Thymus (tissue), 11 donors: ENCODE measurements around the gene SQSTM1. TPM values are rescaled to one million over a fixed set of nuclear protein-coding genes. Genes with fewer than 3 reads are reported as not detected.
"Not testable (repeated sequence)": the region's sequence is repeated elsewhere in the genome, so short reads cannot be mapped to it uniquely, and the experiment has no call there.

Experiments used
- DNase-seq, 9 donors: peaks; one replicate each; pipeline ENCODE4 v3.0.0-alpha.2; 2013; ENCODE audit warnings: low spot score in 9 of 9, low read depth in 6 of 9, missing footprints in 1 of 9
- H3K27ac ChIP-seq, 2 donors: one replicate each; pipeline ENCODE4 v1.5.1; 2013; ENCODE audit warnings: control low read depth in 1 of 2, low read depth in 1 of 2, low read length in 1 of 2, mild to moderate bottlenecking in 1 of 2, moderate library complexity in 1 of 2
- H3K27me3 ChIP-seq, 2 donors: one replicate each; pipeline ENCODE4 v1.5.1; 2013; ENCODE audit warnings: low read length in 1 of 2; ENCODE audit not compliant: control insufficient read depth in 2 of 2, insufficient read depth in 1 of 2
- H3K36me3 ChIP-seq, 2 donors: one replicate each; pipeline ENCODE4 v1.5.1; 2013; ENCODE audit warnings: low read length in 1 of 2, mild to moderate bottlenecking in 1 of 2, moderate library complexity in 1 of 2; ENCODE audit not compliant: control insufficient read depth in 2 of 2, insufficient read depth in 2 of 2
- H3K4me1 ChIP-seq, 2 donors: one replicate each; pipeline ENCODE4 v1.5.1; 2013; ENCODE audit warnings: low read length in 2 of 2; ENCODE audit not compliant: control insufficient read depth in 2 of 2, insufficient read depth in 2 of 2
- H3K4me3 ChIP-seq, 2 donors: one replicate each; pipeline ENCODE4 v1.5.1; 2013; ENCODE audit warnings: low read length in 2 of 2, control low read depth in 1 of 2, mild to moderate bottlenecking in 1 of 2
- H3K9me3 ChIP-seq, 2 donors: one replicate each; pipeline ENCODE4 v1.5.1; 2013; ENCODE audit warnings: low read length in 1 of 2, mild to moderate bottlenecking in 1 of 2; ENCODE audit not compliant: control insufficient read depth in 2 of 2, insufficient read depth in 1 of 2
- WGBS: extraction: QIAGEN DNeasy Blood & Tissue Kit; methylation state at CpG from one replicate; pipeline ENCODE4 v1.1.7; 2013; 5-methylcytosine and 5-hydroxymethylcytosine counted together
- polyA plus RNA-seq: library from polyadenylated mRNA; stranded (reverse); fragments of 200-250 nt; gene quantifications from one replicate; pipeline ENCODE4 v1.2.3, GENCODE V29; 2013
- total RNA-seq: library from RNA; stranded (reverse); fragments of 120-200 nt; gene quantifications from one replicate; pipeline ENCODE4 v1.2.4, GENCODE V29; 2013
- donor health status: healthy.

The SQSTM1 gene
- total and polyA plus RNA-seq, 2 donors, result 97.9 to 253 TPM

DNA sequence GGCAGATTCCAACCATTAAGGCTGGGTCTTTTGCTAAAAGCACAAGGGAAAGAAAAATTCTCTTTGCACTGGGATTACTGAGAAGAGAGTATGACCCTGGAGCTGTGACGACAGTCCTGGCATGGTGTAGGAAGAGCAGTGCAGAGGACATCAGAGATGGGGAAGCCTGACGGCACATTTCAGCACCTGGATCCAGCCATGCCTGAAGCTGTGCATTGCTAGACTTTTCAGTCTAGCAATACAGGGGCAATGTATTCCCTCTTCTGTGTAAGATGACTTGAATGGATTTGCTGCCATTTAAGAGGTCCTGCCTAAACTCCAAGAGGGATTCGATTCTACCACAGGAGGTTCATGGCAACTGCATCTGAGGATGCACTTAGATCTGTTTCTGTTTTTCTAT, 50.2 kb downstream of the SQSTM1 start:
- no peaks in the 10 kb centered on the region for H3K4me1 ChIP-seq
- H3K4me3 ChIP-seq, result no peak overlapping the region
- no peak overlapping the region for H3K27ac ChIP-seq
- no peaks in the 10 kb centered on the region for H3K27me3 ChIP-seq
- peaks cover 51 to 70% of the 10 kb centered on the region in 2 donors for H3K36me3 ChIP-seq
- no peak for DNase-seq
- H3K9me3 ChIP-seq, result no peaks in the 10 kb centered on the region
- over 99% methylated on average over 3 of the region's 3 CpGs for WGBS

DNA sequence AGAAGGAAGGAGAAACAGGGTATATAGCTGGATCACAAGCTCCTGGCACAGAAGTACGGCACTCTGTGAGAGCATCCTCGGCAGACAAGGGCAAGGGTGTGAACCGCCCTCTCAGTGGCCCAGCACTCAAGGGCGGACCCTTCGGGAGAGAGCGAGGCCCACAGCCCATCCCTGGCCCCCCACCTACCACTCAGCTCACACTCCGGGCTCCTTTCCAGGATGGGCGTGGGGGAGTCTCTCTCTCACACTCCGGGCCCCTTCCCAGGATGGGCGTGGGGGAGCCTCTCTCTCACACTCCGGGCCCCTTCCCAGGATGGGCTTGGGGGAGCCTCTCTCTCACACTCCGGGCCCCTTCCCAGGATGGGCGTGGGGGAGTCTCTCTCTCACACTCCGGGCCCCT, 50.8 kb downstream of the SQSTM1 start:
- H3K4me3 ChIP-seq, H3K27me3 ChIP-seq, H3K4me1 ChIP-seq, H3K27ac ChIP-seq, DNase-seq, H3K9me3 ChIP-seq: not testable (repeated sequence)
- peaks cover 49 to 68% of the 10 kb centered on the region in 2 donors for H3K36me3 ChIP-seq
- WGBS, result 96% methylated on average over 14 of the region's 14 CpGs

GRCh38 chr5:179872055-179872827, 51.5 kb downstream of the SQSTM1 start:
- no peak for DNase-seq
- Histone ChIP-seq H3K27me3 (no peaks in the 10 kb centered on the region), H3K4me1 (no peaks in the 10 kb centered on the region), H3K4me3 (no peak overlapping the region), H3K36me3 (peaks cover 46 to 65% of the 10 kb centered on the region in 2 donors), H3K9me3 (no peaks in the 10 kb centered on the region), H3K27ac (no peak overlapping the region)
- WGBS, result 96% methylated on average over 15 of the region's 18 CpGs

DNA sequence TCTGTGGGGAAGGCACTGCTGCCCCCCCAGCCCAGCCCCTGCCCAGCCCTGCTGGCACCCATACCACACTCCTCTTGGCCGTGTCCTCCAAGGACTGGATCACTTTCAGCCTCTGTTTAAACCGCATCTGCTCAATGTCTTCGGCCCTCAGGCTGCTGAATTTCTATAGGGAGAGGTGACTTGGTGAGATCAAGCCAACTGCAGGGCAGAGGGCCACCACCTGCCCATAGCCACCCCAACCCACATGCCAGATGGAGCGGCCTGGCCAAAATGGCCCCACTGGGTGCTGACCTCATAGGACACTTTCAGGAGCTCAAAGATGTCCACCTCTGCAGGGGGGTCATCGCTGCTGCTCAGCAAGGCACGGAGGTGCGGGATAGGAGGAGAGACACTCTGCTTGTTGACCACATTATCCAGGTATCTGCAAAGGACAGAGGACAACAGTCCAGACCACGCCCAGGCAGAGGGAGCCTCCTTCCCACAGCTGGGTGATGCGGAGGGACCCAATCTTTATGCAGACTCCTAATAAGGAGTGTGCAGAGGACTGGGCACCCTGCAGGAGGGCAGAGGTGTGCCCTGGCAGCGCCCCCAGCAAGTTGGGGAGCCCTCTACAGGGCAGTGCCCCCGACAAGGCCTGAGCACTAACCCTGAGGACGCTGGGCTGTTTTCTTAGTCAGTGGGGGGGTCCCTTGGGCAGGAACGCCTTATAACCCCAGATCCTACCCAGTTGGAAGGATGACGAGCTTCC, 52.3 kb downstream of the SQSTM1 start:
- H3K27me3 ChIP-seq, result no peaks in the 10 kb centered on the region
- H3K9me3 ChIP-seq, result no peaks in the 10 kb centered on the region
- 97% methylated on average over 14 of the region's 14 CpGs for WGBS
- H3K4me3 ChIP-seq, result no peak overlapping the region
- peaks cover 43 to 65% of the 10 kb centered on the region in 2 donors for H3K36me3 ChIP-seq
- H3K27ac ChIP-seq, result no peak overlapping the region
- H3K4me1 ChIP-seq, result no peaks in the 10 kb centered on the region
- DNase-seq, result no peak

DNA sequence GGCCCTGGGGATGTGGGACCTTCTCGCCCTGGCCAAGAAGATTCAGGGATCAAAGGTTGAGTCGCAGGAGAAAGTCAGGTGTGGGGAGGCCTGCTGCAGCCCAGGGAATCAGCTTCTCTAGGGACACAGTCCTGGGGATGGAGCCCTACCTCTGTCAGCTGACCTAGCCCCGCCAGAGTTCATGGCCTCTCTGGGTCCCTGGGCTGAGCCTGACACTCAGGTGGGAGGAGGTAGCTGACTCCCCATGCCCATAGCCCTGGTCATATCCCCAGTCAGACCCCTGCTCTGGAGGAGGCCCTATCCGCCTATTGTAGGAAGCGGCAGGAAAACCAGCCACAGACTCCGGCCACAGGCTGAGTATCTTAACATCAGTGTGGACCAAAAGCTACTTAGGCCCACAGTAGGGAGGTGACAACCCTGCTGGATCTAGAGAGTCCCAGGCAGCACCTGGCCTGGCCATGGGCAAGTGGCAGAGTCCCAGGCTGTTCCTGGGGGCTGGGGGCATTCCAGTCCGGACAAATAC, 52.9 kb downstream of the SQSTM1 start:
- WGBS, result 98% methylated on average over 7 of the region's 7 CpGs
- no peak overlapping the region for H3K4me3 ChIP-seq
- no peaks in the 10 kb centered on the region for H3K27me3 ChIP-seq
- no peak for DNase-seq
- no peaks in the 10 kb centered on the region for H3K9me3 ChIP-seq
- H3K27ac ChIP-seq, result no peak overlapping the region
- H3K4me1 ChIP-seq, result no peaks in the 10 kb centered on the region
- H3K36me3 ChIP-seq, result peaks cover 45 to 72% of the 10 kb centered on the region in 2 donors

DNA sequence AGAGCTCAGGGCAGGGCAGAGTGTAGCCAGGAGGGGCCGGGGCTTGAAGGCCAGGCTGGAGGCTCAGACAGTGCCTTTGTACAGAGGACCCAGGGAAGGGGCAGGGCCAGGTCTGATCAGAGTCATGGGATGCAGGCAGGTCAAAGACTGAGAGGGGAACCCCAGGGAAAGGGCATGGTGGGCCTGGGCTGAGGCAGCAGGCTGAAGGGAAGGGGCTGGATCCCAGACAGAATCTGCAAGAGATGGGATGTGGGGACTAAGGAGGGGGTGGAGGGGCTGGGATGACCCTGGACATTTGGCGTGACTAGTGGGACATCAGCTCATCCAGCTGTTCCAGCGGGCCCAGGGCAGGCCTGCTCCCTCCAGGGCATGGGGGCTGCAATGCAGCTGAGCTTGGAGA, 53.4 kb downstream of the SQSTM1 start:
- no peak overlapping the region for H3K4me3 ChIP-seq

DNA sequence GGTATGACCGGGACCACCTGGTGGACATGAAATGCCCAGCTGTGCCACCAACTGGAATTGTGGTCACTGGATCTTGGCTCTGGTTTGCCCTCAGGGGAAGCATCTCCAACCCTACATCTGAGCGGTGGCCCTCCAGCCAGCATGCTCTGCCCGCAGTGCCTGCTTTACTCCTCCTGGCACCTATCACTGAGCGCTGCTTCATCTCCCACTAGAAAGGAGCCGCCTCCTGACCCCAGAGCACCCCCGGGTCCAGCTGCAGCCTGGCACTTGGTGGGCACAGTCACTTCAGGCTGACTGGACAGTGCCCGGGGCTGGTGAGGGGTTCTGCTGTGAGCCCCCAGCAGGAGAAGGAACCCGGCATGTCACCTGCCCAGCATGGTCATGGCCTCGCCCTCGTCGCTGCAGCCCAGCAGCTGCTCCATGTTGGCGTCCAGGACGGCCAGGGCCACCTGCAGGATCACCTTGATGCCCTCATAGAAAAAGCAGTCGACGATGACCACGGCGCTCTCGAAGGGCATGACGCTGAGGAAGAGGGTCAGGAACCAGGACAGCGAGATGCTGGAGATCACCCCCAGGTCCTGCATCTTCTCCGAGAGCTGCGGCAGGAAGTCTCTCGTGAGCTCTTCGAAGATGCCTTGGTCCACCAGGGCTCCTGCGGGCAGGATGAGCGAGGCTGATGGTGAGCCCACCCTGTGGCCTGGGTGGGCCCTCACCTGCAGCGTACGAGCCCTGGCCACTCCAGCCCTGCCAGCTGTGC, 54.0 kb downstream of the SQSTM1 start:
- no peak overlapping the region for H3K27ac ChIP-seq
- H3K4me3 ChIP-seq, result no peak overlapping the region
- no peaks in the 10 kb centered on the region for H3K9me3 ChIP-seq
- 99% methylated on average over 28 of the region's 28 CpGs for WGBS
- H3K27me3 ChIP-seq, result no peaks in the 10 kb centered on the region
- no peaks in the 10 kb centered on the region for H3K4me1 ChIP-seq
- DNase-seq, result no peak
- peaks cover 47 to 72% of the 10 kb centered on the region in 2 donors for H3K36me3 ChIP-seq

More for the DNA sequence above, 53.4 kb downstream of the SQSTM1 start:
- Histone ChIP-seq H3K4me1 (no peaks in the 10 kb centered on the region), H3K36me3 (peaks cover 45 to 74% of the 10 kb centered on the region in 2 donors), H3K27ac (no peak overlapping the region), H3K9me3 (no peaks in the 10 kb centered on the region), H3K27me3 (no peaks in the 10 kb centered on the region)
- no peak for DNase-seq
- WGBS, result 96% methylated on average over 3 of the region's 3 CpGs

GRCh38 chr5:179875741-179876609, 55.3 kb downstream of the SQSTM1 start:
- Histone ChIP-seq H3K4me1 (no peaks in the 10 kb centered on the region), H3K4me3 (no peak overlapping the region), H3K9me3 (no peaks in the 10 kb centered on the region), H3K27me3 (no peaks in the 10 kb centered on the region), H3K36me3 (peaks cover 44 to 68% of the 10 kb centered on the region in 2 donors), H3K27ac (no peak overlapping the region)
- no peak for DNase-seq
- WGBS, result 97% methylated on average over 16 of the region's 16 CpGs
